HAP-1 (cell line): Measurements from ENCODE around the gene NR2F2.

Source experiments
- DNase-seq, 2 experiments: peaks; one replicate each; pipeline ENCODE4 v3.0.0-alpha.2; 2016 to 2020; ENCODE audit warnings: low spot score in 2 of 2
- H3K27me3 ChIP-seq: fragments of 250-450 bp; sonication (Bioruptor Pico); 2 replicates; pipeline ENCODE4 v1.5.1; 2020; ENCODE audit warnings: low read depth, mild to moderate bottlenecking, moderate library complexity
- H3K36me3 ChIP-seq: fragments of 250-450 bp; sonication (Bioruptor Pico); replicated peaks from 2 replicates; pipeline ENCODE4 v1.5.1; 2020; ENCODE audit warnings: mild to moderate bottlenecking
- H3K4me1 ChIP-seq: fragments of 250-450 bp; sonication (Bioruptor Pico); 2 replicates; pipeline ENCODE4 v1.5.1; 2020; ENCODE audit warnings: mild to moderate bottlenecking
- H3K4me3 ChIP-seq: fragments of 250-450 bp; sonication (Bioruptor Pico); 2 replicates; pipeline ENCODE4 v1.5.1; 2020; ENCODE audit warnings: mild to moderate bottlenecking, moderate library complexity
- H3K9me3 ChIP-seq: fragments of 250-450 bp; sonication (Bioruptor Pico); 2 replicates; pipeline ENCODE4 v1.5.1; 2020; ENCODE audit warnings: mild to moderate bottlenecking, moderate library complexity
- in situ Hi-C: fragments of 300-500 bp; cut with MboI; formaldehyde crosslinking; loops from 3 replicates; pipeline ENCODE4 v1.14.3; 2020; ENCODE audit warnings: low sequenced_read_pairs, inconsistent platforms, mixed read lengths

NR2F2 gene

DNA sequence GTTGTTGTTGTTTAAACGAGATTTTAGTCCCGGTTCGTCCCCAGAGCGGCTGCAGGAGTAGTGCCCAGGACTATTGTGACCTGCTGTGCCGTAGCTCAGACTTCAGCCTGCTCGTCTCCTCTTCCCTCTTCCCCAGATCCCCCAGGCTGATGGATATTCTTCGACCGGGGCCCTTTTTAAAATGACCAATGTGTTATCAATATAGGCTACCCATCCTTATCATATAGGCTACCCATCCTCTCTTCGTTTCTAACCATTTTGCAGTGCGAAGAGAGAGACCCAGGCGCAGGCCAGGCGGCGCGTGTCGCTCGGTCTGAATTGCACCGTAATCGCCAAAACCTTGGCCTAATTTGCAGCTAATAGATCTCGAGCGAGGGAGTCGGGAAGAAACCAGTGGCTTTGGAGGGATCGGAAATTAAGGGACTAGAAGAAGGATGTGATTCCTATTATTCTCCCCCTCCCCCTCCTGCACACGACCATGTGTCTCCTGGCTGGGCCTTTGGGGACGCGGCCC, 23.0 kb downstream of the NR2F2 start:
- no peaks in the 10 kb centered on the region for H3K27me3 ChIP-seq
- in situ Hi-C loops = loop anchor here (10.0 kb wide), 1 partner anchor 881 kb away; no protein-coding TSS in a partner anchor
- no peaks in the 10 kb centered on the region for H3K36me3 ChIP-seq
- no peak for DNase-seq
- H3K4me3 ChIP-seq = no peak overlapping the region
- peaks cover 31% of the 10 kb centered on the region for H3K4me1 ChIP-seq
- no peaks in the 10 kb centered on the region for H3K9me3 ChIP-seq

DNA sequence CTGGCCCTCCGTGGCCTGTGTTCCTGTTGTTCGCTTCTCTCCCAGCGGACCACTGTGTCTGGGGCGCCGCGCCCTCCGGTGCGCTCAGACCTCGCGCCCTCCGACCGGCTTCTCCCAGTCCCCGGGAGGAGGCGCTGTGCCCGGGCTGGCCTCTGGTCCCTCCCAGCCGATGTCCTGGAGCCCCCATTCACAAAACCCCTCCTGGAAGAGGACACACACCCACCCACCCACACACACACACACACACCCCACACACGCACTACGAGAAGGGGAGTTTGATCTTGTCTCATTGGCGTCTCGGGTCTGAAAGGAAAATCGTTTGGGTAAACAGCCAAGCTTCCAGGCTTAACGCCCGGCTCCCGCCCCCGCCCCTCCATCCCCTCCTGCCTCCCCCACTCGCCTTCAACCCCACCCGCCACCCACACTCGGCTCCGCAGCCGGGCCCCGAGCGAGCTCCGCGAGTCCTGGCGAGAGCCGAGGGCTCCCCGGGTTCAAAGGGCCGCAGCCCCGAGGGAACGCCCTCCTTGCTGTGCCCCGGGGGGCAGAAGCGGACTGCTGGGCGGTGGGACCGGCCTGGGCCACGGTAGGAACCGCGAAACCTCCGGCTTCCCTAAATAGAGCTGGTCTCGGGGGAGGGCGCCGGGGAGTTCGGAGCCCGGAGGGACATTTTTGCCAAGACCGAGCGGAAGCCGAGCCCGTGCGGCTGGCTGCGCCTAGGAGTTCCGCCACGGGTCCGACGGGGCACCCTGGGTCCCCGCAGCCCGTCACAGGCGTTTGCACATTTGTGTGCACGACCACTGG, 23.6 kb downstream of the NR2F2 start:
- Histone ChIP-seq H3K4me3 (peak overlapping the region; percentile 34), H3K27me3 (no peaks in the 10 kb centered on the region), H3K9me3 (no peaks in the 10 kb centered on the region), H3K36me3 (no peaks in the 10 kb centered on the region), H3K4me1 (peaks cover 24% of the 10 kb centered on the region)
- peak in 1 of 2 experiments; percentile 59 for DNase-seq
- in situ Hi-C loops = loop anchor here (10.0 kb wide), 1 partner anchor 881 kb away; no protein-coding TSS in a partner anchor

DNA sequence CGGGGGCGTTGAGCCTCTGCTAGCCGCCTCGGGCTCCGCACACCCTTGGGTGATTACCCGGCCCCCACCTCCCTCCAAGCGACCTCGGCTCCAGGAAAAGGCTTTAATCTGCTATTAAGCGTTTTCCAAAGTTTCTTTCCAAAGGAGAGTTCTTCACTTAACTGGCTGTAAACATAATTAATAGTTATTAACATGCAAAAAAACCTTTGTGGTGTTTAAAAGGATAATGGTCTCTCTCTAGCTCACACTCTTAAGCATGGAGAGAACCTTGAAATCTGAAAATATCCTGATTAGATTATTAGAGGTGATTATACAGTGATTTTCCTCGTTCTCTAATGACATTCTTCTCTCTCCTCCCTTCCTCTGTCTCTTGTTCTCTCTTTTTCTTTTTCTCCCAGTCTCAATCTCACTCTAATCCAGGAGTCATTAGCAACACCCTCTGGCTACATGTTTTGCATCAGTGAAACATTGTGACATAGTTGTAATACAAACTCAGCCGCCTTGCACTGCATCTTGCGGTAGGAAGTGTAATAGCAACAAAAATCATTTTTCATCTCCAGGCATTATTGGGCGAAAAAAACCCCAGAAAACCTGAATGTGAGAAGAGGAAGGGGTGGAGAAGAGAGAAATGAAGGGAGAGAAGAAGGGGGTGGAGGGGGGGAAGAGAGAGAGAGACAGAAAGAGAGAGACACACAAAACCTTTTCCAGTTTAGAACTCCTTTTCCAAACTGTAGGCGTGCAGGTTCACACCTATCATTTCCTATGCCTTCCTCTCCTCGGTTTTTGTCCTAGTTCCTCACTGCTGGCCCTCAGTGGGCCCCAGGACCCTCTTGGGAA, 24.4 kb downstream of the NR2F2 start:
- DNase-seq = peak; percentile 56 to 84
- no peaks in the 10 kb centered on the region for H3K27me3 ChIP-seq
- in situ Hi-C loops = loop anchor here (10.0 kb wide), 1 partner anchor 880 kb away; no protein-coding TSS in a partner anchor
- H3K9me3 ChIP-seq = no peaks in the 10 kb centered on the region
- no peaks in the 10 kb centered on the region for H3K36me3 ChIP-seq
- H3K4me1 ChIP-seq = peaks cover 16% of the 10 kb centered on the region
- peak overlapping the region; percentile 34 for H3K4me3 ChIP-seq

DNA sequence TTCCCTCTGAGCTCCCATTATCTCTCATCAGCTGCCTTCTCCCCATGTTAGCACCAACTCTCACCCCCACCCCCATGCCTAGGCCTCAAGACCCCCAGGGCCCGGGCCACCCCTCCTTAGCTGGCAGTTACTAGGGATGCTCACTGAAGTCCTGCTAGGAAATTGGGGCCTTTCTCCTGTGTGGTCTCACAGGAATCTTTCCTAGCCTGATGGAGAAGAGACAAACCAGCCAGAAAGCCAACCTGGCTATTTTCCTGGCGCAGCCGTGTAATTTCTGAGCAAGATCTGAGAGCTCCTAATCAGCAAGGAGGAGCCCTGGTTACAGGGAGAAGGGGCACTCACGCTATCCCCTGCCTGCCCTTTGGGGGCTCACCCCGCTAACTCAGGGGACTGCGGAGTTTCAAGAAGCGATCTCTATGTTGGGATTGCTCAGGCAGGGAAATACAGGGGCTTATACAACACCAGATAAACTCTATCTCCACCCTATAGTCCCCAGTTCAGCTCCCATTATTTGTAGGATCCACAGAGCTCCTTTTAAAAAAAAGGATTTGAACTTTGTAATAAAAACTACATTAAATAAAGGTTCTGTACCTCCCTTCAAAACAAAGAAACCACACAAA, 25.2 kb downstream of the NR2F2 start:
- no peaks in the 10 kb centered on the region; the same call in 1 of the 2 replicates for H3K27me3 ChIP-seq
- H3K4me1 ChIP-seq = peaks cover 11% of the 10 kb centered on the region
- H3K4me3 ChIP-seq = no peak overlapping the region
- H3K9me3 ChIP-seq = no peaks in the 10 kb centered on the region
- no peaks in the 10 kb centered on the region for H3K36me3 ChIP-seq
- DNase-seq = no peak
- in situ Hi-C loops = loop anchor here (10.0 kb wide), 1 partner anchor 879 kb away; no protein-coding TSS in a partner anchor

DNA sequence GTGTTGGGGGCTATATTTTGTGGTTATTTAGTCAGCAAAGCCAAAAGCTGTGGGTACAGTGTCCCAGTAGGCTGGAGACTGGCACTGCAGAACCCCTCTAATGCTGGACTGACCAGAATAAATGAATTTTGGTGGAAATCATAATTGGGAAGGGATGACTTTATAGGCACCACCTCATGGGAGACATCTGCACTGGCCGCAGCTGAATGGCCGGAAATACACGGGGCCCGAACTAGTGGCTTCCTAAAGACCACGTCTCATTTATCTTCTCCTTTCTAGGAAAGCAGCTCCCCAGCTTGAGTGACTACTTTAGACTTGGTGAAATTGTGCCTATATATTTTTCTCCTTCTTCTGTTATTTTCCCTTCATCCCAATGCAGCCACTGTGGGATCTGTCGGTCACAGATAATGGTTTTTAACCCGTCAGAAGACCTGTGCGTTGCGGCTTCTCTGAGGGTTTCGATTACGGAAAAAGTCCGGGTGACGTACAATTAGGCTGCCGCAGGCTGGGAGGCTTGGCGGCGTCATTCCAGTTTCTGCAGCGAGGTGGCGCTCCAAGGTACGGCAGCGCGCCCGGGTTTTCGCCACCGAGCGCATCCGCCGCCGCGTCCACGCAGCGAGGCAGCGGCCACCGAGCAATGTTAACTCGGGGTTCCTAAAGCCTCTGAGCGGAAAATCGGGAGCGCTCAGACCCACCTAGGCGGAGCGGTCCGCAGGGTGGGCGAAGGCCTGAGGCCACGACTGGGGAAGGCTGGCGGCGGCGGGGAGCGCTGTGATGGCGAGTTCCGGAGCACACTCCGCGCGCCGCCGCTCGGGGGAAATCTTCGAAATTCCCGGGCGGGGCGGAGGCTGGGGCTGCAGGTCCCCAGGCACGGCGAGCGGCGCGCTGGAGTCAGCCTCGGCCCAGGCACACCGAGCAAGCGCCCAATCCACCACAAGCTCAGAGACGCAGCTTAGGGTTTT, 26.3 kb downstream of the NR2F2 start:
- peak; percentile 61 to 91 for DNase-seq
- Histone ChIP-seq H3K4me3 (peak overlapping the region; percentile 65), H3K27me3 (peaks cover 6% of the 10 kb centered on the region), H3K9me3 (no peaks in the 10 kb centered on the region), H3K4me1 (peaks cover 11% of the 10 kb centered on the region), H3K36me3 (no peaks in the 10 kb centered on the region)
- in situ Hi-C loops = loop anchor here (10.0 kb wide), 1 partner anchor 878 kb away; no protein-coding TSS in a partner anchor

DNA sequence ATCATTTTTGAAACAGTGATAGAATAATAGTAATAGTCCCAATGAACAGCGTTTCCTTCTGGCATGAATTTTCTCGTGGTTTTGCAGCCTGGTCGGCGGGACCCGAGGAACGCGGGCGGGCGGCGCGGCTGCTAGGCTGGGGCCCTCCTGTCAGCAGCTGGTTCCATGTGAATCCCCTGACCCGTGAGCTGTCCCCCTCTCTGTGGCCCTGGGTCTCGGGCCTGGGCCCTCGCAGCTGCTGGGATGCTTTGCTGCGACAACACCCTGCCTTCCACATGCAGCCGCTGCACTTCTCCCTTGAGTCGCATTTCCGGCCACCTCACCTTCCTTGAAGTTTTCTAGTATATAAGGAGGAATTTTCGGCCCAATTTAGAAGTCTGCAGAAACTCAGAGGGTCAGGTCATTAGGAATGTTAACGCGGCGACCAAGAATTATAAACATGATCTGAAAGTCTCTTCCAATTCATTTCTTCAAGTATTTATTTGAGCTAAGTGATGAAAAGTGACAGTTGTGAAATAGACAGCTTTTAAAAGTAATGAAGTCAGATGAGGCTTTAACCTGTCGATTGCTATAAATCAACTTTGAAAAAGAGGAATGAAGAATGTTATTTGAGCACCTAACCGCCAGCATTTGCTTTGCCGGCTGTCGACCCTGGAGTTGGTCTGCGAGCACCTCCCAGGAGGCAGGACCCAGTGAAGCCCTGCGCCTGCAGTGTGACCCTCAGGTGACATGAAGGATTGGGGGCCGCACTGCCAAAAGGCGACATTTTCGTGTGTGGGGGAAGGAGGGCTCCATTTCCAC, 27.7 kb downstream of the NR2F2 start:
- Histone ChIP-seq H3K36me3 (no peaks in the 10 kb centered on the region), H3K4me1 (peaks cover 17% of the 10 kb centered on the region), H3K27me3 (peaks cover 10% of the 10 kb centered on the region), H3K9me3 (no peaks in the 10 kb centered on the region), H3K4me3 (no peak overlapping the region)
- in situ Hi-C loops = loop anchor here (10.0 kb wide), 1 partner anchor 877 kb away; no protein-coding TSS in a partner anchor
- no peak for DNase-seq

DNA sequence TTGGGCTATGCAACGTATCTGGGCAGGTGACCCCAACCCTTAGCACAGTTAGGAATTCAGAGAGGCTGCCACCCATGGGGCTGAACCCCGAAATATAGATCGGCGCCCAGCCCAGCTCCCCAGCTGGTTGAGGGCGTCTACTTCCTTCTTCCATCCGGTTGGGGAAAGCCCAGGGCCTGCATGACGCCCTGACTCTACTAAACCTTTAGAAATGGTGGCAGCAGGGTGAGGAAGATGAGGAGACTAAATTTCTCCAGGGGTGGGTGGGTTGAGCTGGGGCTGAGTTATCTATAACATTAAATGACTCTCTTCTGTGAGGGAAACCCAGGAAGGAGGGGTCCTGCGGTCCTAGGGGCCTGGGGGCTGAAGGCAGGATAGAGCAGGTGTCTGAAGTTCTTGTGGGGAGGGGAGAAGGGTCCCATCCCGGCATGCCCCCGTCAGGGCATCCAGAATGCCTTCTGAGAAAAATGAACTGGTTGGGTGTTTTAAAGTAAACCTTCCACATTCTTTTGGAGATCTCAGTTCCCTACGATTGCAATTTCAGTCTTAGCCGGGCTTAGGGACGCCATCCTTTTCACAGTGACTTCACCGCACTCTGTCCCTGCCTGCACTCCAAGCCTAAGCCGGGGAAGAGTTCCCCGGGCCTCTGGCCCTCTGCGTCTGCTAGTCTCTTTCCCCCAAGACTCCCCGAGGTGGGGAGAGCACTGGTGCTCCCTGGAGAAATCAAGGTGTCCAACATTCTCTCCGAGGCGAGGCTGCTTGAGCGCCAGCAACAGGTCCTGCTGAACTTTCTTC, 28.5 kb downstream of the NR2F2 start:
- H3K27me3 ChIP-seq = peaks cover 18% of the 10 kb centered on the region
- no peak for DNase-seq
- H3K4me3 ChIP-seq = no peak overlapping the region
- in situ Hi-C loops = loop anchor here (10.0 kb wide), 1 partner anchor 876 kb away; no protein-coding TSS in a partner anchor
- H3K4me1 ChIP-seq = peaks cover 13% of the 10 kb centered on the region
- H3K36me3 ChIP-seq = no peaks in the 10 kb centered on the region
- H3K9me3 ChIP-seq = no peaks in the 10 kb centered on the region

DNA sequence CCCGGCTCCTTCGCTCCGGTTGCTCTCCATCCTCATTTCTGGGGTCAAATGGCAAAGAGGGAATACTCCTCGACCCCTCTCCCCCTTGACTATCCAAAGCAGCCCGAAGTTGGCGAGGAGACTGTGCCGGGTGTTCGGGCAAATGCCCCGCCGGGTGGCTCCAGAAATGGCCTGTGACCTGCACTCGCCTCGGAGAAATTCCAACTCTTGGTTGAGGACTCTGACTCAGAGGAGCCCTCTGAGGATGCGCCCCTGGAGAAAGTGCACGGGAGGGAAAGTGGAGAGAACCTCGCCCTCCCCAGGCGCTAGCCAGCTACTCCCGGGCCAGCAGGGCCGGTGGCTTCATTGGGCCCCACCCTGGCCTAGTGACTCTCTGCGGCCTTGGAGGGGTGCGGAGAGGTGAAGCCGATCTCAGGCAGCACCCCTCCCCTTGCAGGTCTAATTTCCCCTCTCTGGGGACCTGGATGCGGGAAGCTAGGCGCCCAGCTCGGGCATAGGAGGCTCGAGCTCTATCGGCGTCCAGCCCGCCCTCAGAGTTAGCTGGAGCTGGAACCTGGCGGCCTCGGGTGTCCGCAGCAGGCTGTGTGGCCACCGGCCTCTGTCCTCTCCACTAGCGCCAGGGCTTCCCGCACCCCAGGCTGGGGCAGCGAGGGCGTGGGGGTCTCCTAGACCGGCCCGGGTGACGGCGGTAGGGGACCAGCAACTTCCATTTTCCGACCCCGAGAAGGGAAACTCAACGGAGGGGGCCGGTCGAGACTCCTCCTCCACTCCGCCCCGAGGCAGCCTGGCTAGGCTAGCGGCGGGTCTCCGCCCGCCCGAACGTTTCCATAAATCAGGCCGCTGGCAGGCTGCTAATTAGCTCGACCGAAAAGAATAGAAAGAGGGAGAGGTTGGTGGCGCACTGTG, 29.4 kb downstream of the NR2F2 start:
- H3K4me3 ChIP-seq = no peak overlapping the region

DNA sequence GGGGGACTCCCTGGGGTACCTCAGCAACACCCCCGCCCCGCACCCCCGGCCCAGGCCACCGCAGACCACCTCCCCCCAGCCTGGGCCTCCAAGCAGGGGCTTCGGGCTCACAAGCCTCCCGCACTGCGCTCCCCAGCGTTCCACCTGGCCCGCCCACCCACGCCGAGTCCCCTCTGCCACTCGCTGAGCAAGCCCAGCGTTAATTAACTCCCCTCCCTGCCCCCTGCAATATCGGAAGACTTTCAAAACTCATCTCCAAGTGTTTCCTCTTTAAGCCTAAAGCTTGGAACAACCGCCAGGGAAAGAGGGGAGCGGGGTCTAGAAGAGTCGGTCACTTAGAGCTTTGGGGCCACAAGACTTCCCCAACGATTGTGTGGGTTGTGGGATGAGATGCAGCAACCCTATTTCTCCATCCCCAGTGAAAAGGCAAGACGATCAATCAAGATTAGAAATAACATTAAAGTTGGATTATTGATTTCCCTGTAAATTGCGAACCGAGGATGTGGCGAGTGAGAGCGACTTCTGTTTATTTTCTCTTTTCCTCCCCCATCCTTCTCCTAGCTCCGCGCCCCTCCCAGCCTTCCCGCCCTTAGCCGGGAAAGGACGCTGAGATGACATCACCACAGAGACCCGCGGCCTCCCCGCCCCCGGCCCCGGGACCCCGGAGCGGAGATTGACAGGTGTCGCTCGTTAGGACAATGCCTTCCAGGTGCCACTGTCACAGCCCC, 30.2 kb downstream of the NR2F2 start:
- no peaks in the 10 kb centered on the region for H3K9me3 ChIP-seq
- no peaks in the 10 kb centered on the region for H3K36me3 ChIP-seq
- in situ Hi-C loops = no loop called here
- H3K27me3 ChIP-seq = peaks cover 28% of the 10 kb centered on the region
- no peak for DNase-seq
- H3K4me1 ChIP-seq = peaks cover 6% of the 10 kb centered on the region
- H3K4me3 ChIP-seq = no peak overlapping the region

More for the DNA sequence above, 29.4 kb downstream of the NR2F2 start:
- in situ Hi-C loops = loop anchor here (10.0 kb wide), 1 partner anchor 875 kb away; no protein-coding TSS in a partner anchor
- no peaks in the 10 kb centered on the region for H3K36me3 ChIP-seq
- H3K9me3 ChIP-seq = no peaks in the 10 kb centered on the region
- peaks cover 24% of the 10 kb centered on the region for H3K27me3 ChIP-seq
- H3K4me1 ChIP-seq = peaks cover 9% of the 10 kb centered on the region
- peak in 1 of 2 experiments; percentile 59 for DNase-seq

DNA sequence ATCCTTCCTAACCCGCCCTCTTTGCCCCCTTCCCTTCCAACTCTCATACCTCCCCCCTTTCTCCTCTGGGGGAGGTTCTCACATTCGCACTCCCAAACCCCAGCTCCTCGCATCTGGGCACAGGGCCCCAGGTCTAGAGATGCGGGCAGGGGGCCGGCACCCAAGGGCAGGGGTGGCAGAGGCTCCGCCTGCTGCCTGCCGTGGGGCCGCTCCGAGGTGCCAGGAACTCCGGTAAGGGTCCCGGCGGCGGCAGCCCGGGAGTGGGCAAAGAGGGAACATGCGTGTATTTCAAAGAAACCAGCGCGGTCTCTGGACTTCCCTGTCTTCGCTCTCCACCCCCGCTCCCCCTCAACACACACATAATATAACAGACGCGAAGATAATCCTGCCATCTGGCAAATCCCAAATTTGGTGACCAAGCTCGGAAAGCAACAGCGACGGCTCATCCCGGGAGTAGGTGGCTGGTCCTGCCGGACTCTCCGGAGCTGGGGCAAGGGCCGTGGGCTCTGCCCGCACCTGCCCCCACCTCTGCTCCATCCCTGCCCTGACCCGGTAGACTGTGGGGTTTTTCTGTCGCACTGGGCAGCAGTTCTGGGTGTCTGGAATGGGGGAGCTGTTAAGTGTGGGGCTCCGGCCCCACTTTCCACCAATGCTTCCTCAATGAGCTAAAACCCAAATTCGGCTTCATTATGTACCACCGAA, 31.0 kb downstream of the NR2F2 start:
- Histone ChIP-seq H3K4me1 (peaks cover 6% of the 10 kb centered on the region), H3K36me3 (no peaks in the 10 kb centered on the region), H3K4me3 (no peak overlapping the region), H3K27me3 (peaks cover 34% of the 10 kb centered on the region), H3K9me3 (no peaks in the 10 kb centered on the region)
- in situ Hi-C loops = no loop called here
- DNase-seq = no peak
